Stomach (tissue), 9 donors: ENCODE measurements around the gene CNDP2. TPM values are rescaled to one million over a fixed set of nuclear protein-coding genes. Genes with fewer than 3 reads are reported as not detected.

Source experiments
- DNase-seq, 2 donors: peaks; one replicate each; pipeline versions ENCODE4 v3.0.0 to v3.0.0-alpha.2; 2013 to 2019
- H3K27ac ChIP-seq, 5 donors: fragments of 200-600 bp in 4 of 5; sonication (generic) in 4 of 5; one replicate each; pipeline ENCODE4 v1.5.1; 2013 to 2019; ENCODE audit warnings: mild to moderate bottlenecking in 1 of 5, moderate library complexity in 1 of 5
- H3K27me3 ChIP-seq, 3 donors: fragments of 200-600 bp; sonication (generic); one replicate each; pipeline ENCODE4 v1.5.1; 2017 to 2019; ENCODE audit warnings: mixed run types in 1 of 3
- H3K36me3 ChIP-seq, 4 donors: fragments of 200-600 bp; sonication (generic); 1 replicate in 3 of 4; 2 replicates in 1 of 4; pipeline ENCODE4 v1.5.1; 2016 to 2019
- H3K4me1 ChIP-seq, 4 donors: fragments of 200-600 bp; sonication (generic); one replicate each; pipeline ENCODE4 v1.5.1; 2016 to 2019
- H3K4me3 ChIP-seq, 4 donors: fragments of 200-600 bp; sonication (generic) in 3 of 4; one replicate each; pipeline ENCODE4 v1.5.1; 2016 to 2019; ENCODE audit warnings: mild to moderate bottlenecking in 1 of 4
- H3K9me3 ChIP-seq, 4 donors: fragments of 200-600 bp; sonication (generic); one replicate each; pipeline ENCODE4 v1.5.1; 2016 to 2019
- CTCF ChIP-seq, 7 experiments: fragments of 450-650 bp in 4 of 7; fragments of 200-600 bp in 3 of 7; sonication (generic) in 3 of 7; IDR thresholded peaks; one replicate each; pipeline ENCODE4 v1.5.1; 2016 to 2019; ENCODE audit warnings: antibody characterized with exemption in 7 of 7, control low read depth in 2 of 7, mild to moderate bottlenecking in 1 of 7
- EP300 ChIP-seq: sonication (generic); formaldehyde crosslinking; IDR thresholded peaks from one replicate; pipeline ENCODE4 v1.6.1; 2017; ENCODE audit warnings: antibody characterized with exemption
- POLR2A ChIP-seq, 4 donors: fragments of 450-650 bp; IDR thresholded peaks; one replicate each; pipeline ENCODE4 v1.6.1; 2016; ENCODE audit warnings: antibody characterized with exemption in 4 of 4, control low read depth in 2 of 4, mild to moderate bottlenecking in 1 of 4, moderate library complexity in 1 of 4
- POLR2AphosphoS5 ChIP-seq, 3 donors: sonication (generic); formaldehyde crosslinking; IDR thresholded peaks; one replicate each; pipeline ENCODE4 v1.6.1; 2016; ENCODE audit warnings: antibody characterized with exemption in 3 of 3
- WGBS, 5 donors: extraction: QIAGEN DNeasy Blood & Tissue Kit in 3 of 5; methylation state at CpG; one replicate each; pipeline versions ENCODE4 v1.1.5 to v1.1.7; 2013 to 2018; 5-methylcytosine and 5-hydroxymethylcytosine counted together
- intact Hi-C: fragments of 100-400 bp; cut with DNase I; formaldehyde crosslinking; loops from one replicate; pipeline ENCODE4 v1.15.1; 2023; ENCODE audit warnings: low total_unique reads
- polyA plus RNA-seq, 3 donors: library from polyadenylated mRNA; stranded (reverse); fragments of 200-250 nt; gene quantifications; one replicate each; pipeline ENCODE4 v1.2.3, GENCODE V29; 2013
- total RNA-seq, 5 donors: library from RNA; depleted of rRNA; stranded (reverse); fragments of >200 nt; gene quantifications; one replicate each; pipeline versions ENCODE4 v1.1.0 to v1.2.3, GENCODE V29; 2014 to 2016
- donor health status: healthy with polysubstance abuse.
- donor health status: Bipolar disorder and iron deficiency.
- donor health status: healthy.

Gene CNDP2
- total and polyA plus RNA-seq, 8 donors: 12.8 to 204 (median 113) TPM

- intact Hi-C loops: no loop called here
- TF ChIP-seq EP300: no peak
- TF ChIP-seq POLR2A (IDR thresholded peaks at IDR 0.05): no peak
- no peak for TF ChIP-seq CTCF (IDR thresholded peaks at IDR 0.05)
- no peak for TF ChIP-seq POLR2AphosphoS5 (IDR thresholded peaks at IDR 0.05)
- Histone ChIP-seq H3K27ac (no peak overlapping the region), H3K4me3 (no peak overlapping the region), H3K9me3 (no peaks in the 10 kb centered on the region), H3K4me1 (peaks cover 38 to 70% (median 51%) of the 10 kb centered on the region in 4 donors), H3K36me3 (peaks cover 54 to 73% (median 71%) of the 10 kb centered on the region in 4 donors), H3K27me3 (no peaks in the 10 kb centered on the region)
- no peak for DNase-seq
- 78 to 95% (median 88%) methylated on average over 4 of the region's 4 CpGs for WGBS, 5 donors
Observed at GRCh38 chr18:74503137-74503536, 7.0 kb downstream of the CNDP2 start.

GRCh38 chr18:74505776-74506175 lies 9.6 kb downstream of the CNDP2 start:
- TF ChIP-seq POLR2A (IDR thresholded peaks at IDR 0.05): no peak
- no peak for TF ChIP-seq EP300
- TF ChIP-seq CTCF (IDR thresholded peaks at IDR 0.05): no peak
- no peak for TF ChIP-seq POLR2AphosphoS5 (IDR thresholded peaks at IDR 0.05)
- WGBS, 5 donors: 59 to 83% (median 77%) methylated on average over 16 of the region's 16 CpGs
- intact Hi-C loops: no loop called here
- H3K27ac ChIP-seq: peak overlapping the region; percentile 31 to 75 (median 43)
- no peak overlapping the region for H3K4me3 ChIP-seq
- peaks cover 71 to 98% (median 98%) of the 10 kb centered on the region in 4 donors for H3K36me3 ChIP-seq
- DNase-seq: no peak
- no peaks in the 10 kb centered on the region for H3K27me3 ChIP-seq
- no peaks in the 10 kb centered on the region for H3K9me3 ChIP-seq
- H3K4me1 ChIP-seq: peaks cover 30 to 68% (median 38%) of the 10 kb centered on the region in 4 donors

GRCh38 chr18:74506448-74507084 lies 10.4 kb downstream of the CNDP2 start:
- Histone ChIP-seq H3K9me3 (no peaks in the 10 kb centered on the region), H3K4me3 (peak overlapping the region in 1 of 4 donors; percentile 17), H3K36me3 (peaks cover 74 to 100% (median 99%) of the 10 kb centered on the region in 4 donors), H3K27ac (peak overlapping the region; percentile 43 to 75 (median 61)), H3K27me3 (no peaks in the 10 kb centered on the region), H3K4me1 (peaks cover 26 to 71% (median 35%) of the 10 kb centered on the region in 4 donors)
- WGBS, 5 donors: 48 to 53% (median 50%) methylated on average over 11 of the region's 11 CpGs
- DNase-seq: peak; percentile 7 to 85
- TF ChIP-seq POLR2AphosphoS5 (IDR thresholded peaks at IDR 0.05) (no peak), EP300 (no peak), POLR2A (IDR thresholded peaks at IDR 0.05) (no peak), CTCF (IDR thresholded peaks at IDR 0.05) (no peak)
- intact Hi-C loops: no loop called here

- 44 to 68% (median 64%) methylated on average over 18 to 23 of the region's 23 CpGs for WGBS, 5 donors
- DNase-seq: peak; percentile 53 to 90
- H3K9me3 ChIP-seq: no peaks in the 10 kb centered on the region
Observed at GRCh38 chr18:74507097-74507881, 11.1 kb downstream of the CNDP2 start.

More at GRCh38 chr18:74507097-74507881, 11.1 kb downstream of the CNDP2 start:
- TF ChIP-seq EP300: no peak
- no peak for TF ChIP-seq POLR2A (IDR thresholded peaks at IDR 0.05)
- TF ChIP-seq POLR2AphosphoS5 (IDR thresholded peaks at IDR 0.05): peak in 1 of 3 donors; percentile 29
- Histone ChIP-seq H3K4me3 (peak overlapping the region in 1 of 4 donors; percentile 17), H3K27me3 (no peaks in the 10 kb centered on the region), H3K27ac (peak overlapping the region; percentile 43 to 75 (median 58)), H3K36me3 (peaks cover 76 to 100% (median 99%) of the 10 kb centered on the region in 4 donors), H3K4me1 (peaks cover 29 to 69% (median 38%) of the 10 kb centered on the region in 4 donors)
- intact Hi-C loops: no loop called here
